Stomach smooth muscle (tissue), 2 donors: Measurements from ENCODE around the gene IGFN1.

Source experiments
- H3K27ac ChIP-seq: one replicate; pipeline ENCODE4 v1.7.0; 2013; ENCODE audit warnings: mild to moderate bottlenecking, low read length, inconsistent platforms
- H3K27me3 ChIP-seq, 2 donors: one replicate each; pipeline ENCODE4 v1.7.0; 2013; ENCODE audit warnings: low read length in 2 of 2; ENCODE audit not compliant: insufficient read depth in 2 of 2, control insufficient read depth in 1 of 2
- H3K36me3 ChIP-seq, 2 donors: one replicate each; pipeline ENCODE4 v1.7.0; 2013; ENCODE audit warnings: low read length in 2 of 2; ENCODE audit not compliant: control insufficient read depth in 2 of 2, insufficient read depth in 2 of 2
- H3K4me1 ChIP-seq: one replicate; pipeline ENCODE4 v1.7.0; 2013; ENCODE audit warnings: low read length; ENCODE audit not compliant: control insufficient read depth, insufficient read depth
- H3K4me3 ChIP-seq, 2 donors: one replicate each; pipeline ENCODE4 v1.7.0; 2013; ENCODE audit warnings: low read length in 2 of 2
- H3K9ac ChIP-seq, 2 donors: one replicate each; pipeline ENCODE4 v1.7.0; 2013; ENCODE audit warnings: low read length in 2 of 2, mild to moderate bottlenecking in 1 of 2
- H3K9me3 ChIP-seq, 2 donors: one replicate each; pipeline ENCODE4 v1.7.0; 2013; ENCODE audit warnings: low read length in 2 of 2; ENCODE audit not compliant: control insufficient read depth in 2 of 2
- donor health status: healthy.
- donor health status: Pancreatic carcinoma.

Gene IGFN1

DNA sequence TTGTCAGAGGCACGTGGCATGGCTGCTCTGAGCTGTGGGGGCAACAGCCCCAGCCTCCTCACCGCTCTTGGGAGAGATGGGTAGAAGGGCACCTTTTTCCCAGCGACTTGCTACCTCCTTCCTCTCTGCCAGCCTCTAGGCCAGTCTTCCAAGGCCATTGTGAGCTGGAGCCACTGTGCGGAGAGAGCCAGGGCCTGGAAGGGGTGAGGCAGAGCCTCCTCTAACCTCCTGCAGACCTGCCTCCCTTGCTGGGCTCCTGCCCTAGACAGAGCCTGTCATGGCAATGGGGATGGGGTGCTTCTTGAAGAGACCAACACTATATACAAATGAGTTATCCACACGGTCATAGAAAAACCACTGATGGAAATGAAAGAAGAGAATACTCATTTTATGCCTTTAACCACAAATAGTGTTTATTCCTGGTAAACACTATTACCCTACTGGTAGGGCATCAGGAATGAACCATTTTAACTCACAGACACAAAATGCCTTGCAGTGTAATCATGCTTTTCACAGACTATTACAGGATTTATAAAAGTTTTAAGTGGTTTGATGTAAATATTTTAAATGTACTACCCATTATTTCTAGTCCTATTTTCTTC is 5.0 kb upstream of the IGFN1 start:
- H3K4me3 ChIP-seq = no peak overlapping the region
- peaks cover 4% of the 10 kb centered on the region for H3K4me1 ChIP-seq
- no peak overlapping the region for H3K27ac ChIP-seq
- H3K36me3 ChIP-seq = no peaks in the 10 kb centered on the region
- peaks cover 2 to 3% of the 10 kb centered on the region in 2 donors for H3K27me3 ChIP-seq
- no peak overlapping the region for H3K9ac ChIP-seq
- no peaks in the 10 kb centered on the region for H3K9me3 ChIP-seq

DNA sequence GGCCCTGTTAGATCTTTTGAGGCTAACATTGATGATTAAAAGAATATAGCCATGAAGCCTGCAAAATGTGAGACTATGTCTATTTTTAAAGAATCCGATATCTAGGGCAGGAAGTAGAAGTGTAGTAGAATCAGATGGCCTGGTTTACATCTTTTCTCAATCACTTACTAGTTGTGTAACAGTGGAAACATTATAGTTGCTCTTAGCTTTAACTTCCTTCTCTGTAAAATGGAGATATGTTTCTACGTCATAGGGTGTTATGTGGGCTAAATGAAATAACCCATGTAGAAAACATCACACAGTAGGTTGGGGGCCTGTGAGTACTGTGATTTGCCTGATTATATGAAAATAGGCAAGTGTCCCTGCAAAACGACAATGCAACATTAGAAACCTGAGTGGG is 4.4 kb upstream of the IGFN1 start:
- H3K27me3 ChIP-seq = peaks cover 7% of the 10 kb centered on the region in 2 donors
- H3K9me3 ChIP-seq = no peaks in the 10 kb centered on the region
- no peaks in the 10 kb centered on the region for H3K36me3 ChIP-seq
- H3K9ac ChIP-seq = no peak overlapping the region
- H3K4me1 ChIP-seq = peaks cover 4% of the 10 kb centered on the region
- H3K27ac ChIP-seq = no peak overlapping the region
- no peak overlapping the region for H3K4me3 ChIP-seq

DNA sequence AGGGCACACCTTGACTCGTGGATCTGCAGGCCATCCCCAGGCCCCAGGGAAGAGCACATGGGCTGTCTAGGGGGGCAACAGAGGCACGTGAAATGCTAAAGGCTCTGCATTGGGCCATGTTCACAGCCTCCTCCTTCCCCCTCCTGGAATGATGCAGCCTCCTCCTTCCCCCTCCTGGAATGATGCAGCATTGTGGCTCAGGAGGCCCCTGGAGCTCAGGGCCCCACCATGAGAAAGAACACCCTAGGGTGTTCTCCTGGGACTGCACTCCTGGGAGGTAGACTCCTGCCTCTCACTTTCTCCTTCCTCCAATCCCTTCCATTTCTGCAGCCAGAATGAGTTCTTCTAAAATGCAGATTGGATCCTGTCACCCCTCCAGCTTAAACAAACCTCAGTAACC is 1.5 kb upstream of the IGFN1 start:
- H3K27ac ChIP-seq = no peak overlapping the region
- H3K4me3 ChIP-seq = no peak overlapping the region
- H3K9me3 ChIP-seq = no peaks in the 10 kb centered on the region
- H3K9ac ChIP-seq = no peak overlapping the region
- H3K4me1 ChIP-seq = peaks cover 4% of the 10 kb centered on the region
- peaks cover 5 to 9% of the 10 kb centered on the region in 2 donors for H3K27me3 ChIP-seq
- H3K36me3 ChIP-seq = no peaks in the 10 kb centered on the region

GRCh38 chr1:201190005-201190404 is 619 bp upstream of the IGFN1 start:
- no peaks in the 10 kb centered on the region for H3K9me3 ChIP-seq
- H3K4me1 ChIP-seq = no peaks in the 10 kb centered on the region
- no peak overlapping the region for H3K9ac ChIP-seq
- H3K4me3 ChIP-seq = no peak overlapping the region
- H3K36me3 ChIP-seq = no peaks in the 10 kb centered on the region
- H3K27me3 ChIP-seq = peaks cover 5 to 9% of the 10 kb centered on the region in 2 donors
- no peak overlapping the region for H3K27ac ChIP-seq

GRCh38 chr1:201191653-201192260 is 1.1 kb downstream of the IGFN1 start:
- no peak overlapping the region for H3K4me3 ChIP-seq

DNA sequence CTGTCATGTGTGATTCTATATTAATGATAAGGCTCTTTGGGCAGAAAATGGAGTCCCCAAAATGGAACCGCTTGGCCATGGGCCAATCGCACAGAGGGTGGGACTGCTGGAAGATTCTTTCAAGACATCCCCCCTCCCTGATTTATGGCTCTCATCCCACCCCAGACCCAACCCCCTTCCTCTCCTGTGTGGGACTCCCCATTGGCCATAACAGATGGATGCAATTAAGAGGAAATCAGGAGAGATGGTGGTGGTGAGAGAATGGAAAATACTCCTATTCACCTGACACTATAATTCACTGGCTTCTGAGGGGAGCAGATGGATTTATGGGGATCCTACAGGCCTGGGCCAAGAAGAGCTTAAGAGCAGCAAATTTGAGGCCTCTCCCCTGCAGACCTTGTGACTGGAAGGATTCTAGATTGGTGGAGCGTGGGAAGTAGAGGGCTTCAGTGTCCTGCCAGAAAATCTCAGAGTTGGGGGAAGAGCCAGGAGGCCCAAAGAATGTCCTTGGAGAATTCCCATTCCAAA is 1.7 kb downstream of the IGFN1 start:
- H3K9me3 ChIP-seq = no peaks in the 10 kb centered on the region
- no peaks in the 10 kb centered on the region for H3K4me1 ChIP-seq
- H3K4me3 ChIP-seq = no peak overlapping the region
- no peak overlapping the region for H3K9ac ChIP-seq
- H3K27me3 ChIP-seq = peaks cover 5 to 9% of the 10 kb centered on the region in 2 donors
- no peaks in the 10 kb centered on the region for H3K36me3 ChIP-seq
- H3K27ac ChIP-seq = no peak overlapping the region

More at GRCh38 chr1:201191653-201192260, 1.1 kb downstream of the IGFN1 start:
- no peak overlapping the region for H3K9ac ChIP-seq
- peaks cover 5 to 9% of the 10 kb centered on the region in 2 donors for H3K27me3 ChIP-seq
- no peak overlapping the region for H3K27ac ChIP-seq
- no peaks in the 10 kb centered on the region for H3K4me1 ChIP-seq
- no peaks in the 10 kb centered on the region for H3K36me3 ChIP-seq
- H3K9me3 ChIP-seq = no peaks in the 10 kb centered on the region

DNA sequence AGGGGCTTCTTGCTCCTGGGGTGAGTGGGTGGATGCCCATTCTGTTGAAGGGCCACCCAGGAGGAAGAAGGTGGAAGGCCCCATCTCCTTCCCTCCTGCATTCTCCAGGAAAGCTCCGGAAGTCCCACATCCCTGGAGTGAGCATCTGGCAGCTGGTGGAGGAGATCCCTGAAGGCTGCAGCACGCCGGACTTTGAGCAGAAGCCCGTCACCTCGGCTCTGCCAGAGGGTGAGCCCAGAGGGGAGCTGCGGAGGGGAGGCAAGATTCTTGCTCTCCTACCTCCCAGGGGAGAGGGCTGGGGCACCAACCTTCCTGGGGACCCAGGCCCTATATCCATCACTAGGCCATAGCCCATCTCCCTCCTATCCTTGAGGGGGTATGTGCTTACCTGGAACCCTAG is 3.4 kb downstream of the IGFN1 start:
- H3K27me3 ChIP-seq = peaks cover 5 to 9% of the 10 kb centered on the region in 2 donors
- no peak overlapping the region for H3K9ac ChIP-seq
- no peaks in the 10 kb centered on the region for H3K36me3 ChIP-seq
- H3K4me1 ChIP-seq = no peaks in the 10 kb centered on the region
- no peak overlapping the region for H3K4me3 ChIP-seq
- no peaks in the 10 kb centered on the region for H3K9me3 ChIP-seq
- H3K27ac ChIP-seq = no peak overlapping the region

DNA sequence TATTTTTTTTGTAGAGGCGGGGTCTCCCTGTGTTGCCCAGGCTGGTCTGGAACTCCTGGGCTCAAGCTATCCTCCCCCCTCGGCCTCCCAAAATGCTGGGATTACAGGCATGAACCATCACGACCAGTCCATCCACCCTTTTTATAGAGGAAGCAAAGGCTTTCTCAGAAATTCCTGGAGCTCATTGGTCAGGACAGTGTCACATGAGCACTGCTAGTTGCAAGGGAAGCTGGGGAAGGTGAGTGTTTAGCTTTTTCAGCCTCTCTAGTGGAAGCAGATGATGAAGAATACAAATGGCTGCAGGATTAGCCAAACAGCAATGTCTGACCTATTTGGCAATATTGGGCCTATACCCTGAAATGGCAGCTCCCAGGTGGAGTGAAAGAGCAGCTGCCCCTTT is 8.0 kb downstream of the IGFN1 start:
- Histone ChIP-seq H3K27me3 (peaks cover 0 to 2% of the 10 kb centered on the region in 2 donors), H3K4me3 (no peak overlapping the region), H3K27ac (no peak overlapping the region), H3K9ac (no peak overlapping the region), H3K9me3 (no peaks in the 10 kb centered on the region), H3K36me3 (no peaks in the 10 kb centered on the region), H3K4me1 (no peaks in the 10 kb centered on the region)

DNA sequence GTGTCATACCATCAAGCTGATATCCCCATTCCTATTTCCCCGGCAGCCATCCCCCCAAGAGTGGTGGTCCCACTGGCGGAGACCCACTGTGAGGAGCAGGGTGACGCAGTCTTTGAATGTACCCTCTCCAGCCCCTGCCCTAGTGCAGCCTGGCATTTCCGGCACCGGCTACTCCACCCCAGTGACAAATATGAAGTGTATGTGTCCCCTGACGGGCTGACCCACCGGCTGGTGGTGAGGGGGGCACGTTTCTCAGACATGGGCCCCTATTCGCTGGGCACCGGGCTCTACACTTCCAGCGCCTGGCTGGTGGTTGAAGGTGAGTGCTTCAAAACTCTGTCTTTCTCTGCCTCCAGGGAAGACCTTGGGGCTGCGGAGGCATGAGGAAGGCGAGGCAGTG is 14.4 kb downstream of the IGFN1 start:
- H3K9ac ChIP-seq = no peak overlapping the region

GRCh38 chr1:201206176-201206575 is 15.6 kb downstream of the IGFN1 start:
- Histone ChIP-seq H3K36me3 (no peaks in the 10 kb centered on the region), H3K9me3 (no peaks in the 10 kb centered on the region), H3K4me1 (no peaks in the 10 kb centered on the region), H3K27ac (no peak overlapping the region), H3K9ac (no peak overlapping the region), H3K4me3 (no peak overlapping the region), H3K27me3 (peaks cover 0 to 2% of the 10 kb centered on the region in 2 donors)

More for the DNA sequence above, 14.4 kb downstream of the IGFN1 start:
- Histone ChIP-seq H3K4me3 (no peak overlapping the region), H3K4me1 (no peaks in the 10 kb centered on the region), H3K36me3 (no peaks in the 10 kb centered on the region), H3K27me3 (peaks cover 0 to 2% of the 10 kb centered on the region in 2 donors), H3K9me3 (no peaks in the 10 kb centered on the region), H3K27ac (no peak overlapping the region)

DNA sequence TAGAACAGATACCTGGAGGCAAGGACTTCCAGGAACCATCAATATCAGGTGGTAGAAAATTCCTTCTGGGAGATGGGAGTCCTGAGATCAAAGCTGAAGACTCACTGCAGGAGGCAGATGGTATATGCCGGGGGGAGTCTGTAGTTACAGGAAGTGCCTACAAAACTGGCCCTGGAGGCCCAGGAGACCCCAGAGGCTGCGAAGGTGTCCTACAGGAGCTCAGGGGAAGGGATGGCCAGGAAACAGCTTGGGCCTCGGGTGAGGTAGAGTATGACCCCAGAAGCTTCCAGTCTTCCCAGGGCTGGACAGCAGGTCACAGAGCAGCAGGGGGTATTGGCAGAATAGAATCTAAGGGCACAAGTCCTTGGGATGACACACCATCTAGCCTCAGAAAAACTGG is 16.4 kb downstream of the IGFN1 start:
- no peak overlapping the region for H3K27ac ChIP-seq
- no peaks in the 10 kb centered on the region for H3K9me3 ChIP-seq
- no peak overlapping the region for H3K9ac ChIP-seq
- H3K36me3 ChIP-seq = no peaks in the 10 kb centered on the region
- no peak overlapping the region for H3K4me3 ChIP-seq
- H3K4me1 ChIP-seq = no peaks in the 10 kb centered on the region
- peaks cover 0 to 2% of the 10 kb centered on the region in 2 donors for H3K27me3 ChIP-seq
